NCI-H1436 (cell line): ENCODE data around the gene KY.
A peak's percentile ranks its signal among the peaks of the same experiment; 100 is the strongest.
"Not testable (repeated sequence)": the region's sequence is repeated elsewhere in the genome, so short reads cannot be mapped to it uniquely, and the experiment has no call there.

Source experiments
- DNase-seq: peaks from one replicate; lab custom pipeline; 2025; lab: John Stamatoyannopoulos, UW

KY gene

GRCh38 chr3:134601539-134602439 lies 49.0 kb downstream of the KY start:
- DNase-seq, result peak; percentile 15

- DNase-seq, result peak; percentile 63
These were observed 49.9 kb downstream of the KY start for GRCh38 chr3:134600685-134601463.

GRCh38 chr3:134600206-134600605 lies 50.6 kb downstream of the KY start:
- no peak for DNase-seq

- no peak for DNase-seq
These were observed 51.9 kb downstream of the KY start for GRCh38 chr3:134598763-134599545.

- DNase-seq, result no peak
These were observed 53.3 kb downstream of the KY start for GRCh38 chr3:134597390-134597970.

- DNase-seq, result not testable (repeated sequence)
These were observed 55.8 kb downstream of the KY start for GRCh38 chr3:134594986-134595385.

- peak; percentile 67 for DNase-seq
These were observed 56.5 kb downstream of the KY start for GRCh38 chr3:134594331-134594741.

GRCh38 chr3:134592806-134593205 lies 58.0 kb downstream of the KY start:
- no peak for DNase-seq

GRCh38 chr3:134590766-134591165 lies 60.1 kb downstream of the KY start:
- DNase-seq, result no peak

- DNase-seq, result no peak
These were observed 71.6 kb downstream of the KY start for GRCh38 chr3:134579141-134579665.

- no peak for DNase-seq
These were observed 74.0 kb downstream of the KY start for GRCh38 chr3:134576831-134577230.

- no peak for DNase-seq
These were observed 74.4 kb downstream of the KY start for GRCh38 chr3:134576426-134576825.

GRCh38 chr3:134569899-134570298 lies 80.9 kb downstream of the KY start:
- DNase-seq, result not testable (repeated sequence)

- DNase-seq, result no peak
These were observed 82.0 kb downstream of the KY start for GRCh38 chr3:134568790-134569189.

- no peak for DNase-seq
These were observed 83.2 kb downstream of the KY start for GRCh38 chr3:134567605-134568004.

- DNase-seq, result no peak
These were observed 85.8 kb downstream of the KY start for GRCh38 chr3:134564991-134565390.

- no peak for DNase-seq
These were observed 87.2 kb downstream of the KY start for GRCh38 chr3:134563601-134564000.

GRCh38 chr3:134562055-134562454 lies 88.8 kb downstream of the KY start:
- no peak for DNase-seq

GRCh38 chr3:134559591-134559990 lies 91.2 kb downstream of the KY start:
- DNase-seq, result no peak
